Neural crest cell (in vitro differentiated cells): ENCODE results near the gene BANK1. TPM values are rescaled to one million over a fixed set of nuclear protein-coding genes. Genes with fewer than 3 reads are reported as not detected.

Experiments used
- DNase-seq: peaks from one replicate; pipeline ENCODE4 v3.0.0; 2021; ENCODE audit warnings: low read depth, mixed read lengths, low spot score
- H3K27ac Mint-ChIP-seq: one replicate; pipeline ENCODE4 v1.8.0; 2021; ENCODE audit warnings: mild to moderate bottlenecking, mixed read lengths; ENCODE audit not compliant: unreplicated experiment
- H3K27me3 Mint-ChIP-seq: 2 replicates; pipeline ENCODE4 v1.8.0; 2021; ENCODE audit warnings: low read depth, mild to moderate bottlenecking, mixed read lengths
- H3K36me3 Mint-ChIP-seq: 2 replicates; pipeline ENCODE4 v1.8.0; 2021; ENCODE audit warnings: low read depth, mild to moderate bottlenecking, mixed read lengths
- H3K4me1 Mint-ChIP-seq: 2 replicates; pipeline ENCODE4 v1.8.0; 2021; ENCODE audit warnings: mixed read lengths
- H3K4me3 Mint-ChIP-seq: one replicate; pipeline ENCODE4 v1.8.0; 2021; ENCODE audit warnings: mild to moderate bottlenecking, mixed read lengths
- H3K9me3 Mint-ChIP-seq: 2 replicates; pipeline ENCODE4 v1.8.0; 2021; ENCODE audit warnings: mixed read lengths
- CTCF ChIP-seq: fragments of 200-600 bp; sonication (generic); conservative IDR thresholded peaks from 2 replicates; pipeline ENCODE4 v1.5.0; 2021; ENCODE audit warnings: antibody characterized with exemption, mild to moderate bottlenecking
- total RNA-seq: library from RNA; stranded (reverse); gene quantifications from 2 replicates; pipeline ENCODE4 v1.2.1, GENCODE V29; 2021

The BANK1 gene
- total RNA-seq, 1 donor from 2014 or later = 0.44 TPM

- H3K9me3 Mint-ChIP-seq = peaks cover 3% of the 10 kb centered on the region
Measured at GRCh38 chr4:101989551-101989950, 199.0 kb downstream of the BANK1 start.

GRCh38 chr4:101992446-101992845, 201.9 kb downstream of the BANK1 start:
- no peaks in the 10 kb centered on the region for H3K27me3 Mint-ChIP-seq
- no peak overlapping the region for H3K4me3 Mint-ChIP-seq
- TF ChIP-seq CTCF = no peak

More at GRCh38 chr4:101989551-101989950, 199.0 kb downstream of the BANK1 start:
- TF ChIP-seq CTCF = no peak
- Mint-ChIP-seq H3K27ac (no peak overlapping the region), H3K4me3 (no peak overlapping the region), H3K36me3 (no peaks in the 10 kb centered on the region), H3K27me3 (no peaks in the 10 kb centered on the region), H3K4me1 (no peaks in the 10 kb centered on the region)
- no peak for DNase-seq

GRCh38 chr4:101993002-101993841, 202.7 kb downstream of the BANK1 start:
- Mint-ChIP-seq H3K9me3 (no peaks in the 10 kb centered on the region), H3K4me3 (no peak overlapping the region), H3K27me3 (no peaks in the 10 kb centered on the region), H3K27ac (no peak overlapping the region), H3K4me1 (no peaks in the 10 kb centered on the region), H3K36me3 (no peaks in the 10 kb centered on the region)
- TF ChIP-seq CTCF = no peak
- DNase-seq = no peak

More at GRCh38 chr4:101992446-101992845, 201.9 kb downstream of the BANK1 start:
- Mint-ChIP-seq H3K36me3 (no peaks in the 10 kb centered on the region), H3K27ac (no peak overlapping the region), H3K4me1 (no peaks in the 10 kb centered on the region), H3K9me3 (no peaks in the 10 kb centered on the region)
- DNase-seq = no peak

GRCh38 chr4:101993842-101994775, 203.6 kb downstream of the BANK1 start:
- no peak overlapping the region for H3K4me3 Mint-ChIP-seq
- H3K27ac Mint-ChIP-seq = no peak overlapping the region
- no peaks in the 10 kb centered on the region for H3K27me3 Mint-ChIP-seq
- no peaks in the 10 kb centered on the region for H3K4me1 Mint-ChIP-seq
- no peak for DNase-seq
- H3K36me3 Mint-ChIP-seq = no peaks in the 10 kb centered on the region
- no peak for TF ChIP-seq CTCF
- H3K9me3 Mint-ChIP-seq = no peaks in the 10 kb centered on the region

- no peak for DNase-seq
- Mint-ChIP-seq H3K27me3 (no peaks in the 10 kb centered on the region), H3K27ac (no peak overlapping the region), H3K9me3 (no peaks in the 10 kb centered on the region), H3K36me3 (no peaks in the 10 kb centered on the region), H3K4me1 (no peaks in the 10 kb centered on the region), H3K4me3 (no peak overlapping the region)
- no peak for TF ChIP-seq CTCF
Measured at GRCh38 chr4:102007959-102008425, 217.5 kb downstream of the BANK1 start.
